Vagina (tissue), 2 donors: ENCODE measurements around the gene NOC4L. TPM values are rescaled to one million over a fixed set of nuclear protein-coding genes. Genes with fewer than 3 reads are reported as not detected.

Experiments used
- DNase-seq, 2 donors: peaks; one replicate each; pipeline ENCODE4 v3.0.0-alpha.2; 2017; ENCODE audit errors: extremely low spot score in 2 of 2
- H3K27ac ChIP-seq: fragments of 200-600 bp; sonication (generic); one replicate; pipeline ENCODE4 v1.5.1; 2019
- H3K27me3 ChIP-seq: fragments of 200-600 bp; sonication (generic); one replicate; pipeline ENCODE4 v1.5.1; 2019
- H3K36me3 ChIP-seq, 2 donors: fragments of 200-600 bp; sonication (generic); one replicate each; pipeline ENCODE4 v1.5.1; 2017 to 2019
- H3K4me1 ChIP-seq: fragments of 200-600 bp; sonication (generic); one replicate; pipeline ENCODE4 v1.5.1; 2019
- H3K4me3 ChIP-seq, 2 donors: fragments of 200-600 bp; sonication (generic); 1 replicate in 1 of 2; 2 replicates in 1 of 2; pipeline ENCODE4 v1.5.1; 2016 to 2019
- H3K9me3 ChIP-seq: fragments of 200-600 bp; sonication (generic); one replicate; pipeline ENCODE4 v1.5.1; 2019
- CTCF ChIP-seq, 3 experiments: fragments of 450-650 bp in 2 of 3; fragments of 200-600 bp in 1 of 3; sonication (generic) in 1 of 3; IDR thresholded peaks; one replicate each; pipeline ENCODE4 v1.5.1; 2017 to 2019; ENCODE audit warnings: antibody characterized with exemption in 3 of 3, mild to moderate bottlenecking in 2 of 3, moderate library complexity in 2 of 3
- POLR2A ChIP-seq, 2 donors: fragments of 450-650 bp; IDR thresholded peaks; one replicate each; pipeline ENCODE4 v1.6.1; 2017; ENCODE audit warnings: antibody characterized with exemption in 2 of 2, mild to moderate bottlenecking in 2 of 2, moderate library complexity in 2 of 2
- POLR2AphosphoS5 ChIP-seq, 2 donors: sonication (generic); formaldehyde crosslinking; IDR thresholded peaks; one replicate each; pipeline ENCODE4 v1.9.0; 2017; ENCODE audit warnings: antibody characterized with exemption in 2 of 2, mild to moderate bottlenecking in 2 of 2, low read depth in 1 of 2; ENCODE audit not compliant: insufficient read depth in 1 of 2
- intact Hi-C: fragments of 100-400 bp; cut with DNase I; formaldehyde crosslinking; loops from one replicate; pipeline ENCODE4 v1.15.1; 2023
- total RNA-seq: library from RNA; depleted of rRNA; stranded (reverse); fragments of >200 nt; gene quantifications from one replicate; pipeline ENCODE4 v1.2.3, GENCODE V29; 2016

Gene NOC4L
- total RNA-seq, 1 donor from 2014 or later: 13.0 TPM

GRCh38 chr12:132157733-132158409, 13.6 kb downstream of the NOC4L start:
- H3K9me3 ChIP-seq: no peaks in the 10 kb centered on the region
- no peak overlapping the region for H3K27ac ChIP-seq
- intact Hi-C loops: loop anchor here (10.0 kb wide), 1 partner anchor 457 kb away; the partner anchor contains the start of genes LRCOL1 and P2RX2
- H3K36me3 ChIP-seq: no peaks in the 10 kb centered on the region
- no peaks in the 10 kb centered on the region for H3K27me3 ChIP-seq
- H3K4me3 ChIP-seq: no peak overlapping the region
- DNase-seq: no peak
- TF ChIP-seq POLR2AphosphoS5 (IDR thresholded peaks at IDR 0.05; ENCODE audit: insufficient read depth in 1 of 2, low read depth in 1 of 2) (no peak), POLR2A (IDR thresholded peaks at IDR 0.05) (no peak), CTCF (IDR thresholded peaks at IDR 0.05) (no peak)
- H3K4me1 ChIP-seq: peaks cover 8% of the 10 kb centered on the region

- Histone ChIP-seq H3K4me1 (peaks cover 14% of the 10 kb centered on the region), H3K27me3 (peaks cover 5% of the 10 kb centered on the region), H3K27ac (no peak overlapping the region), H3K4me3 (no peak overlapping the region), H3K36me3 (no peaks in the 10 kb centered on the region), H3K9me3 (no peaks in the 10 kb centered on the region)
- intact Hi-C loops: loop anchor here (10.0 kb wide), 1 partner anchor 456 kb away; the partner anchor contains the start of genes LRCOL1 and P2RX2
- no peak for TF ChIP-seq CTCF (IDR thresholded peaks at IDR 0.05)
- TF ChIP-seq POLR2AphosphoS5 (IDR thresholded peaks at IDR 0.05; ENCODE audit: insufficient read depth in 1 of 2, low read depth in 1 of 2): no peak
- no peak for TF ChIP-seq POLR2A (IDR thresholded peaks at IDR 0.05)
- no peak for DNase-seq
Measured at GRCh38 chr12:132158677-132159554, 14.7 kb downstream of the NOC4L start.

GRCh38 chr12:132159555-132160003, 15.3 kb downstream of the NOC4L start:
- H3K4me1 ChIP-seq: peaks cover 8% of the 10 kb centered on the region
- no peak overlapping the region for H3K4me3 ChIP-seq
- DNase-seq: no peak
- no peaks in the 10 kb centered on the region for H3K9me3 ChIP-seq
- TF ChIP-seq POLR2AphosphoS5 (IDR thresholded peaks at IDR 0.05; ENCODE audit: insufficient read depth in 1 of 2, low read depth in 1 of 2) (no peak), CTCF (IDR thresholded peaks at IDR 0.05) (no peak), POLR2A (IDR thresholded peaks at IDR 0.05) (no peak)
- no peaks in the 10 kb centered on the region for H3K36me3 ChIP-seq
- no peak overlapping the region for H3K27ac ChIP-seq
- intact Hi-C loops: loop anchor here (10.0 kb wide), 1 partner anchor 455 kb away; the partner anchor contains the start of genes LRCOL1 and P2RX2
- peaks cover 5% of the 10 kb centered on the region for H3K27me3 ChIP-seq

GRCh38 chr12:132160016-132160415, 15.8 kb downstream of the NOC4L start:
- TF ChIP-seq CTCF (IDR thresholded peaks at IDR 0.05) (no peak), POLR2AphosphoS5 (IDR thresholded peaks at IDR 0.05; ENCODE audit: insufficient read depth in 1 of 2, low read depth in 1 of 2) (no peak), POLR2A (IDR thresholded peaks at IDR 0.05) (no peak)
- intact Hi-C loops: no loop called here
- Histone ChIP-seq H3K9me3 (no peaks in the 10 kb centered on the region), H3K4me3 (no peak overlapping the region), H3K4me1 (peaks cover 8% of the 10 kb centered on the region), H3K27me3 (peaks cover 5% of the 10 kb centered on the region), H3K27ac (no peak overlapping the region), H3K36me3 (no peaks in the 10 kb centered on the region)
- no peak for DNase-seq
